ENCODE results near the gene ADNP2. TPM values are rescaled to one million over a fixed set of nuclear protein-coding genes. Genes with fewer than 3 reads are reported as not detected.

The ADNP2 gene
- total RNA-seq, 1 experiment from 2014 or later, result 40.5 TPM

DNA sequence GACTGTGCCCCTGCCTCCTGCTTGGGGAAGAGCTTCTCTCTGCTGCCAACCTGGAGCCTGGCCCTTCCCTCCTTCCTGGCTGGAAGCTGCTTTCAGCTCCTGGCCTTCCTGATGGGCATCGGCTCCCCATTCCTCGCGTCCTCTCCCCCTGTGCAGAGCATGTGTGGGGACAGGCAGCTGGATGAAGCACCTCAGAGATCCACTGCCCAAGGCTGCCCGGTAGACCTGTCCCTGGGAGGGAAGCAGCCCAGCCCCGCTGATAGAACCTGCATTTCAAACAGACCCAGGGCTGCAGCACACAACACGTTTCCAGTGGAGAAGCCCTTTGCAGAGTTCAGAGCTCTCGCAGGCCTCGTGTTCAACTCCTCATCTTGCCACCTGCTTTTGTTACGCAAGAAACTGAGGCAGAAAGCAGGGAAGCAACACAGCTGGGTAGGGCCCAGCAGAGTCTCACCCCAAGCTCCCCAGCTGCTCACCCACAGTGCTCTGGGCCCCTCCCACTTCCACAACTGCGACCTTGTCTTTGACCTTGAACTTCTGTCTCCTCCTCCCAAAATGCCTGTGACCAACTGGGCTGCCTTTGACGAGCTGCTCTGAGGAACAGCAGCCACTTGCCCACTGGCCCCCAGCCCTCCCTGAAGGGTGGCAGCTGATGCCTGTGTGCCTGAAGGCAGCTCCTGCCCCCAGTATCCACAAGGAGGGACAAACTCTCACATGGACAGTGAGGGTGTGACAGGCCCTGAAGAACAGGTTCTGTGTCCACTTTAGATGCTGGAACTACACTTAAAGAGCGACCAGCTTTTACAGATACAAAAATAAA is 72.8 kb downstream of the ADNP2 start:
- H3K4me3 ChIP-seq (ENCODE audit: low read depth in 2 of 2, low read length in 2 of 2), result no peak overlapping the region
- intact Hi-C loops (cut with micrococcal nuclease; ENCODE audit: unreplicated experiment) (no loop called here), in situ Hi-C loops (cut with HindIII; ENCODE audit: low pct_unique_long_range_greater_than_20kb, low sequenced_read_pairs) (no loop called here)
- H3K27me3 ChIP-seq (ENCODE audit: control insufficient read depth, insufficient read depth, low read length), result no peaks in the 10 kb centered on the region
- H3K9me3 ChIP-seq (ENCODE audit: control insufficient read depth, insufficient read depth, low read depth, low read length), result no peaks in the 10 kb centered on the region
- H3K36me3 ChIP-seq (ENCODE audit: control insufficient read depth, insufficient read depth, low read length), result no peaks in the 10 kb centered on the region
- no TSS peak for BruUV-seq (replicated peaks)
- ChIA-PET CTCF (interaction anchor here (1.5 kb wide), 1 partner anchor 47 kb away, joined by 3 read pairs; no protein-coding TSS in a partner anchor), POLR2A (no interaction called here)
- H3K27ac ChIP-seq (ENCODE audit: low read length), result no peak overlapping the region
- peak; percentile 17; the same call in 1 of the 2 replicates for ATAC-seq
- no peaks in the 10 kb centered on the region for H3K4me1 ChIP-seq (ENCODE audit: control insufficient read depth, insufficient read depth, low read length)
- no peak for DNase-seq (ENCODE audit: low read depth, low spot score)
- TF ChIP-seq POLR2AphosphoS5 (IDR thresholded peaks at IDR 0.05; ENCODE audit: low read depth, low read length), result no peak
- TF ChIP-seq, protein P1, sequence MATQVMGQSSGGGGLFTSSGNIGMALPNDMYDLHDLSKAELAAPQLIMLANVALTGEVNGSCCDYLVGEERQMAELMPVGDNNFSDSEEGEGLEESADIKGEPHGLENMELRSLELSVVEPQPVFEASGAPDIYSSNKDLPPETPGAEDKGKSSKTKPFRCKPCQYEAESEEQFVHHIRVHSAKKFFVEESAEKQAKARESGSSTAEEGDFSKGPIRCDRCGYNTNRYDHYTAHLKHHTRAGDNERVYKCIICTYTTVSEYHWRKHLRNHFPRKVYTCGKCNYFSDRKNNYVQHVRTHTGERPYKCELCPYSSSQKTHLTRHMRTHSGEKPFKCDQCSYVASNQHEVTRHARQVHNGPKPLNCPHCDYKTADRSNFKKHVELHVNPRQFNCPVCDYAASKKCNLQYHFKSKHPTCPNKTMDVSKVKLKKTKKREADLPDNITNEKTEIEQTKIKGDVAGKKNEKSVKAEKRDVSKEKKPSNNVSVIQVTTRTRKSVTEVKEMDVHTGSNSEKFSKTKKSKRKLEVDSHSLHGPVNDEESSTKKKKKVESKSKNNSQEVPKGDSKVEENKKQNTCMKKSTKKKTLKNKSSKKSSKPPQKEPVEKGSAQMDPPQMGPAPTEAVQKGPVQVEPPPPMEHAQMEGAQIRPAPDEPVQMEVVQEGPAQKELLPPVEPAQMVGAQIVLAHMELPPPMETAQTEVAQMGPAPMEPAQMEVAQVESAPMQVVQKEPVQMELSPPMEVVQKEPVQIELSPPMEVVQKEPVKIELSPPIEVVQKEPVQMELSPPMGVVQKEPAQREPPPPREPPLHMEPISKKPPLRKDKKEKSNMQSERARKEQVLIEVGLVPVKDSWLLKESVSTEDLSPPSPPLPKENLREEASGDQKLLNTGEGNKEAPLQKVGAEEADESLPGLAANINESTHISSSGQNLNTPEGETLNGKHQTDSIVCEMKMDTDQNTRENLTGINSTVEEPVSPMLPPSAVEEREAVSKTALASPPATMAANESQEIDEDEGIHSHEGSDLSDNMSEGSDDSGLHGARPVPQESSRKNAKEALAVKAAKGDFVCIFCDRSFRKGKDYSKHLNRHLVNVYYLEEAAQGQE (IDR thresholded peaks at IDR 0.05; ENCODE audit: insufficient read depth in 1 of 2, low read depth in 2 of 2, low read length in 1 of 2), result no peak
- TF ChIP-seq TCF7L2 (IDR thresholded peaks at IDR 0.05; ENCODE audit: low read depth, low read length), result no peak
- TF ChIP-seq, protein P2, sequence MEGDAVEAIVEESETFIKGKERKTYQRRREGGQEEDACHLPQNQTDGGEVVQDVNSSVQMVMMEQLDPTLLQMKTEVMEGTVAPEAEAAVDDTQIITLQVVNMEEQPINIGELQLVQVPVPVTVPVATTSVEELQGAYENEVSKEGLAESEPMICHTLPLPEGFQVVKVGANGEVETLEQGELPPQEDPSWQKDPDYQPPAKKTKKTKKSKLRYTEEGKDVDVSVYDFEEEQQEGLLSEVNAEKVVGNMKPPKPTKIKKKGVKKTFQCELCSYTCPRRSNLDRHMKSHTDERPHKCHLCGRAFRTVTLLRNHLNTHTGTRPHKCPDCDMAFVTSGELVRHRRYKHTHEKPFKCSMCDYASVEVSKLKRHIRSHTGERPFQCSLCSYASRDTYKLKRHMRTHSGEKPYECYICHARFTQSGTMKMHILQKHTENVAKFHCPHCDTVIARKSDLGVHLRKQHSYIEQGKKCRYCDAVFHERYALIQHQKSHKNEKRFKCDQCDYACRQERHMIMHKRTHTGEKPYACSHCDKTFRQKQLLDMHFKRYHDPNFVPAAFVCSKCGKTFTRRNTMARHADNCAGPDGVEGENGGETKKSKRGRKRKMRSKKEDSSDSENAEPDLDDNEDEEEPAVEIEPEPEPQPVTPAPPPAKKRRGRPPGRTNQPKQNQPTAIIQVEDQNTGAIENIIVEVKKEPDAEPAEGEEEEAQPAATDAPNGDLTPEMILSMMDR (IDR thresholded peaks at IDR 0.05), result no peak
- no peak for TF ChIP-seq SIN3A (IDR thresholded peaks at IDR 0.05; ENCODE audit: borderline replicate concordance, insufficient read depth, low read depth, low read length)

DNA sequence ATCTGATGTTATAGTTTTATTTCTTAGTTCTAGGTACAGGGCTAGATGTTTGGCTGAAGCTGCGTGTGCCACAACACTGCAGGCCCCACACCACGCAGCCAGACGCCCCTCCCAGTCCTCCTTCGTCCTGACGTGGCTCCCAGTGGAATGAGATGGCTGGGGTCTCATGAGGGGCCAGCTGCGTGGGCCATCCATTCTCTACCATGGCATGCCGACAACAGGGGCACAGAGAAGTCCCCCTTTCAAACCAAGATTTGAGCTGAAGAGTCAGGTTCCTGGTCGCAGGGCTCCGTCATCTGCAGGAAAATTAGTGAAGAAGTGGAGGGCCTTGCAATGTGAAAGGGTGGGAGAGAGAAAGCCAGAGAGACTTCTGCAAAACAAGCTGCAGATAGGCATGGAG is 73.8 kb downstream of the ADNP2 start:
- BruUV-seq (replicated peaks), result no TSS peak
- no peak for TF ChIP-seq TCF7L2 (IDR thresholded peaks at IDR 0.05; ENCODE audit: low read depth, low read length)
- TF ChIP-seq, protein P2 (IDR thresholded peaks at IDR 0.05), result no peak
- no peak for TF ChIP-seq SIN3A (IDR thresholded peaks at IDR 0.05; ENCODE audit: borderline replicate concordance, insufficient read depth, low read depth, low read length)
- TF ChIP-seq POLR2AphosphoS5 (IDR thresholded peaks at IDR 0.05; ENCODE audit: low read depth, low read length), result no peak
- TF ChIP-seq, protein P1 (IDR thresholded peaks at IDR 0.05; ENCODE audit: insufficient read depth in 1 of 2, low read depth in 2 of 2, low read length in 1 of 2), result no peak
- Histone ChIP-seq H3K27ac (ENCODE audit: low read length) (no peak overlapping the region), H3K9me3 (ENCODE audit: control insufficient read depth, insufficient read depth, low read depth, low read length) (no peaks in the 10 kb centered on the region), H3K4me3 (ENCODE audit: low read depth in 2 of 2, low read length in 2 of 2) (no peak overlapping the region), H3K27me3 (ENCODE audit: control insufficient read depth, insufficient read depth, low read length) (no peaks in the 10 kb centered on the region; the same call in 1 of the 2 replicates), H3K4me1 (ENCODE audit: control insufficient read depth, insufficient read depth, low read length) (no peaks in the 10 kb centered on the region), H3K36me3 (ENCODE audit: control insufficient read depth, insufficient read depth, low read length) (no peaks in the 10 kb centered on the region)
- POLR2A ChIA-PET, result no interaction called here
- in situ Hi-C loops (cut with HindIII; ENCODE audit: low pct_unique_long_range_greater_than_20kb, low sequenced_read_pairs), result no loop called here
- CTCF ChIA-PET, result interaction anchor here (1.2 to 1.5 kb wide), 2 partner anchors 12 to 46 kb away, joined by 3 read pairs; no protein-coding TSS in a partner anchor
- DNase-seq (ENCODE audit: low read depth, low spot score), result no peak
- intact Hi-C loops (cut with micrococcal nuclease; ENCODE audit: unreplicated experiment), result no loop called here
- ATAC-seq, result no peak
